Epithelial cell of prostate (primary cell): Measurements from ENCODE around the gene BGN.
A peak's percentile ranks its signal among the peaks of the same experiment; 100 is the strongest.

Experiments
- DNase-seq: peaks from one replicate; pipeline ENCODE4 v3.0.0-alpha.2; 2011; ENCODE audit warnings: low read depth, low spot score
- H3K27ac ChIP-seq: fragments of 450-650 bp; 2 replicates; pipeline ENCODE4 v1.5.1; 2017; ENCODE audit warnings: mild to moderate bottlenecking

Gene BGN

GRCh38 chrX:153459986-153460385, 34.8 kb upstream of the BGN start:
- no peak for DNase-seq
- no peak overlapping the region for H3K27ac ChIP-seq

DNA sequence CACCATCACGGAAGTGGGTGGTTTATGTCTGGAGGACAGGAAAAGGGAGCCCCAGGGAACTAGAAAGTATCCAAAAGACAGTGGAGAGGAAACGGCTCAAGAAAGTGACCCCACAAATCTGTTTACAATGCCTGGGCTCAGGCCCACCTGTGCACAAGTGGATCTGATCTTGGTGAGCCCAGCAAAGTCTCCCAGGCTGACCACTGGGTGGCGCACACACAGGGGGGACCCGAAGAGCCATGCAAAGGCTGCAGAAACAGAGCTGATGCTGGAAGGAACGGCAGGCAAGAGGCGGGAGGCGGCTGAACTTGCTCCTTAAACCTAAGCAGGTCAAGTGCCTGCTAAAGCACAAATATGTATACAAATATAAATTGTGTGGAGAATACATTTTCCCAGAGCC, 34.0 kb upstream of the BGN start:
- DNase-seq, result no peak
- no peak overlapping the region for H3K27ac ChIP-seq

DNA sequence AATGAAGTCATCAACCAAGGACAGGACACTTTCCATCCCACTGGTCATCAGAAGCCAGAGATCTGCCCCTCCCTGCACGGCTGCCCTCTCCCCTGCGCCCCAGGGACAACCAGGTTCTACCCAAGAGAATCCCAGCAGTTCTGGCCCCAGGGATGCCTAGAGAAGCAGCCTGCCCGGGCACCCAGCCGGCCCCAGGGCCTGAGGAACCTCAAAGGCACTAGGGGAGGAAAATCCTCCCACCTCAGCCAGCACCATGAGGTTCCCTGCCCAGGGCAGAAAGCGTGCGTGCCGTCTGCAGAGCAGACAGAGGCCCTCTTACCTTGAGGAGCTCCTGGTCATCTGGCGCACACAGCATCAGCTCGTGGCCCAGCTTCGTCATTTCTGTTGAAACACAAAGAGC, 32.5 kb upstream of the BGN start:
- no peak overlapping the region for H3K27ac ChIP-seq
- no peak for DNase-seq

- H3K27ac ChIP-seq, result no peak overlapping the region
- no peak for DNase-seq
Measured at GRCh38 chrX:153463031-153463430, 31.7 kb upstream of the BGN start.

DNA sequence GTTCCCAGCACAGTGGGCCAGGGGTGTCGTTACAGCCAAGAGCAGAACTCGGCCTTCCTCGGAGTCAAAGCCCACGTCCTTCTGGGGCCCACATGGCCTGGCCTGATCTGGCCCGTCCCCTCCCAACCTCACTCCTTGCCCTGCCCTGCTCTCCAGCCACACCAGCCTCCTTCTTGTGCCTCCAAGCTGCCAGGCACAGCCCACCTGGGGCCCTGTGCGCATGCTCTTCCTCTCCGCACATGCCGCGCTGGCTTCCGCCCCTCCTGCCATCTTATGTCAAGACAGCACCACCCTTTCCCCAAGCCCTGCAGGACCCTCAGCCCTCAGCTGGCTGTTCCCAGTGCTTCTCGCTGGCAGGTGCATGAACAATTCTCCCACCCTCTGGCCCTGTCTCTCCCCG, 31.2 kb upstream of the BGN start:
- no peak for DNase-seq
- H3K27ac ChIP-seq, result no peak overlapping the region

GRCh38 chrX:153464116-153464515, 30.7 kb upstream of the BGN start:
- no peak for DNase-seq

GRCh38 chrX:153465691-153466380, 28.9 kb upstream of the BGN start:
- H3K27ac ChIP-seq, result no peak overlapping the region
- DNase-seq, result no peak

More at GRCh38 chrX:153464116-153464515, 30.7 kb upstream of the BGN start:
- no peak overlapping the region for H3K27ac ChIP-seq

DNA sequence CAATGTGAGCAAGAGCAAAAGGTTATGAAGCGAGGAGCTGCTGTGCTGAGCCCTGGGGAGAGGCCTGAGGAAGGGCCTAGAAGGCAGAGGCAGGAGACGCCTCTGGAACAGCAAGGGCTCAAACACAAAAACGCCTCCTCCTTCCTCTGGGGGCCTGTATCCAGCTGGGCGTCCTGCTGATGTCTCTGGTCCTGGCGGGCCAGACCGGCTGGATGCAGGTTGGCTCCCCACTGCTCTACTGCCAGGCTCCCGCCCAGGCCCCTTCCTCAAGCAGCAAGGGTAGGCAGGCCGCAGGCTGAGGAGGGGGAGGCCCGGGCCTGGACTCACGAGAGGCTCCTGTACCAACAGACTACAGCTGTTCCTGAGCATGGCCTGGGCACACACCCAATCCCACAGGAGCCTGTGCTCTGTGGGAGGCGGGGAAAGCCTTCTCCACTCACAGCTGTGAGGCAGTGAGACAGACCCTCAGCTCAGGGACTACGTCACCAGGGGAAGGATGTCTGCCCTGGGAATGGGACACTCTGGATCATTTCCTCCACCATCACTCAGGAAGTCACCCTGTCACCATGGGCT, 26.7 kb upstream of the BGN start:
- DNase-seq, result no peak
- H3K27ac ChIP-seq, result no peak overlapping the region

GRCh38 chrX:153469811-153470410, 24.9 kb upstream of the BGN start:
- no peak for DNase-seq

DNA sequence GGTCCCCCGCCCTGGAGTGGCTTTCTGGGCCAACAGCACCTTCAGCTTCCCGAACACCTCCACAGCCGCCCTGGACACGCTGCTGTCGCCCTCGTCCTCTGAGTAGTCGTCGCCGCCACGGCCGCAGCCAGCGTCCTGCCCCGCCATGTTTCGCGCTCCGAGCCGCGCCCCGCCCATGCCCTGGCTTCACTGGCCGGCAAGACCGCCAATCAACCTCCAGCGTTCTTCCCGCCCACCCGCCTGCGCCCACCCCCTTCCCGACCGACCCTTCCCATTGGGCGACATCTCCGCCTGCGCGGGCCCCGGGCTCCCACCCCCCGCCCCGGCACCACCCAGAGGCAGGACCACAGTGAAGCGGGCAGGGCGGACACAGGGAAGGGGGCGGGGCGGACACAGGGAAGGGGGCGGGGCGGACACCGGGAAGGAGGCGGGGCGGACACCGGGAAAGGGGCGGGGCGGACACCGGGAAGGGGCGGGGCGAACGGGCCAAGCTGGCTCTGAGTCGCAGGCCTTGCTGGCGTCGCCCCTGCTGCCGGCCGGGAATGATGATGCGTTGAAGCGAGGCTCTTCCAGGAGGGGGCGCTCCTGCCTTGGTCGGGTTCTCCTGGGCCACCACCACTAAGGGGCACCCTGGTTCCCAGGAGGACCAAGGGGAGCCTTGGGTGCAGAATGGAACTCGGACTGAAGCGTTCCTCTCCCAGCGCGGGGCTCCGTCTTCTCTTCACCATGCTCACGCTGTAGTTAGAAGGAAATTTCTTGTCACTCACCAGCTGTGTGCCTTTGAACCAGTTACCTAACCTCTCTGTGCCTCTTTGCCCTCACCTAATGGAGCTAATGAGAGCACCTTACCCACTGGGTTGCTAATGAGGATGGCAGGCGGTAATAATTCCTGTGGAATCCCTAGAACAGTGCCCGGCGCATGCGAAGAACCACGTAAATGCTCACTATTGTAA, 24.1 kb upstream of the BGN start, which contains the start of gene HAUS7:
TSS of gene HAUS7 (minus strand) at position 166 of the 953 bp plus-strand sequence. CDS start at position 147, 19 bp downstream.
- peak; percentile 45 for DNase-seq
- H3K27ac ChIP-seq, result no peak within 1 kb of the TSS

More at GRCh38 chrX:153469811-153470410, 24.9 kb upstream of the BGN start:
- no peak overlapping the region for H3K27ac ChIP-seq

DNA sequence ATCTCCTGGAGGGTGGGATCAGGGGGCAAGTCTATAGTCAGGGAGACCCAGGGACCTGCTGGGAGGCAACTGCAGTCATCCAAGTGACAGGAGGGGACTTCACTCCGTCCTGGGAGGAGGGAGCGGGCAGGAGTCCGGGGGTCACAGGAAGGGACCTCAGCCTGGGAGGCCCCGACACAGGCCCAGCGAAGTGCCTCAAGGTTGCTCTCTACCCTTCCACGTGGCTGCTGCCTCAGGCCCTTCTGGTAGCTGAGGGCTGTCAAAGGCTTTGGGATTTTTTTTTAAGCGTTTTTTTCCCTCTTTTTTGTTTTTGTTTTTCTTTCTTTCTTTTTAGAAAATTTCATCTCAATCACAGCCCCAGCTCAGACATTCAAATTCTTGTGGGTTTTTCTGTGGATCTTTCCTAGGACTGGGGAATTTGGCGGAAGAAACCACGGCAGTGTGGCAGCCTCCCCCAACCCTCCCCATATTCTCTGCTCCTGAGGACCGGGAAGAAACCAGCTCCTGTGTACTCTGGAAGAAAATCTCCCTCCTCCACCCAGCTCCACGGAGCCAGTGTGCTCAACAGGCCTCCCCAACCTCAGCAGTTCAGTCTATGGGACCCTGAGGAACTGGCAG, 23.0 kb upstream of the BGN start:
- H3K27ac ChIP-seq, result no peak overlapping the region
- no peak for DNase-seq

DNA sequence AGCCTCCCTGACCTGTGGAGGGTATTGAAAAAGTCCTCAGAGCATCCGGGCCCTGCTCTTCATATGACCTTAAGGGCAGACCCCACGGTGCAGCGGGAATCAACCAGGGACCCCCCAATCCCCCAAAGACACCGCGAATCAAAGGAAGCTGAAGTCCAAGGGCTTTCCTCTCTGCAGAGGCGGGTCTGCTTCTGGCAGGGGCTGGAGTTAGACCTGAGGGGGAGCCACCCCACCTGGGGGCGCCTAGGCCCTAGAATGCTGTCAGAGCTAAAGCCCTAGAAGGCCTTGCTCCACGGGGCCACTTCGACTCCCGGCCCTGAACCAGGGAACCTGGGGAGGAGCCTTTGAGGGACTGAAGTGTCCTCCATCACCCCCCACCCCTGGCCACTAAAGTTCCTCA, 21.7 kb upstream of the BGN start:
- no peak for DNase-seq

GRCh38 chrX:153474266-153474665, 20.5 kb upstream of the BGN start:
- DNase-seq, result no peak
- H3K27ac ChIP-seq, result no peak overlapping the region

More for the DNA sequence above, 21.7 kb upstream of the BGN start:
- no peak overlapping the region for H3K27ac ChIP-seq

DNA sequence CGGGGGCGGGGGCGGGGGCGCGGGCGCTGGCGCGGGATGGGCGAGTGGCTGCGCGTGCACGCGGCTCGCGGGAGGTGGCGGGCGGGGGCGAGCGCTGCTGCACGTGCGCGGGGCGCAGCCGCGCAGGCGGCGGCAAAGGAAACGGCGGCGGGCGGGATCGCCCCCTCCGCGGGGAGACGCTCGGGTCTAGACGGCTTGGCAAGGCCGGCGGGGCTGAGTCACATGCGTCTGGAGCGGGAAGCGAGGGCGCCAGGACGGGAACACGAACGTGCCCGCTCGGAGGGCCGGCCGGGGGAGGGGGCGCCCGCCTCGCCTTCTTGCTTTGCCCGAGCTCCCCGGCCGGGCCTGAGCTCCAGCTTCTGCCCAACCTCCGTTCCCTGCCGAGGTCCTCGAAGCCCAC, 20.1 kb upstream of the BGN start:
- DNase-seq, result no peak
- H3K27ac ChIP-seq, result no peak overlapping the region

DNA sequence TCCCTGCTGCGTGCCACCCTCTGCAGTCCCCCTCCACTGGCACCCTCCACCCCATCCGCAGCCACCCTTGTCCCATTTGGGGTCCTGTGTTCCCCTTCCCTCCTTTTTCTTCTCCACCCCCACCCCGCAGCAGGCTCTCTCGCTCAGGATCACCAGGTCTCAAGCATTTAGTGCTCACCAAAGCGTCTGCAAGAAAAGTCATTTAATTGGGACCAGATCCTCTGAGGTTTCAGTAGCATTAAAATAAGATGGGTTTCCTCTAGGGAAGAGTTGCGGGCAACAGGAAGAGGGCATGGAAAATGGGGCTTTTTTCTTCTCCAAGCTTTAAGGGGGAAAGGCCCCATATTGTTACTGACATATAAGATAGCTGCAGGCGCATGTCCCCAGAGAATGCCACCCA, 19.5 kb upstream of the BGN start:
- no peak for DNase-seq
- no peak overlapping the region for H3K27ac ChIP-seq

- no peak for DNase-seq
- H3K27ac ChIP-seq, result no peak overlapping the region
Measured at GRCh38 chrX:153475751-153476281, 19.0 kb upstream of the BGN start.

GRCh38 chrX:153476666-153477363, 18.0 kb upstream of the BGN start:
- no peak overlapping the region for H3K27ac ChIP-seq
- DNase-seq, result no peak

- no peak overlapping the region for H3K27ac ChIP-seq
- no peak for DNase-seq
Measured at GRCh38 chrX:153477364-153477857, 17.4 kb upstream of the BGN start.

DNA sequence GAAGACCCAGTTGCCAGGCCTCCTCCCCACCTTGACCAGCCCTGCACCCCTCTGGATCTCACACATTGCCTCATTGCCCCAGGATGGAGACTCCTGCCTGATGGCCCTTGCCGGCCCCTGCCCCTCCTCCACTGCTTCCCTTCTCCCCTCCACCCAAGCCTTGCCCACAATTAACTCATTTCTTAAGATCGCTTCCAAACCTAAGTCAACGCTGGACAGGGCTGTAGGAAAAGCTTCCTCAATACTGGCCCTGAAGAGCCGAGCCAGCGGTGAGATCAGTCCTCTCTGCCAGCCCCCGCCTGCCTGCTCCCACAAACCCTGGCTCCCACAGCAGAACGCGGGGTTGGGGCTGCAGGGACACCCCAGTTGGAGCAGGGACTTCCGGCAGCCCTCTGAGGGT, 16.9 kb upstream of the BGN start:
- H3K27ac ChIP-seq, result no peak overlapping the region
- DNase-seq, result no peak
